NCI-H128 (cell line): Measurements from ENCODE around the gene TRABD2A.

Experiments used
- DNase-seq: peaks from one replicate; lab custom pipeline; 2025; ENCODE audit not compliant: unreplicated experiment; lab: John Stamatoyannopoulos, UW

Gene TRABD2A

DNA sequence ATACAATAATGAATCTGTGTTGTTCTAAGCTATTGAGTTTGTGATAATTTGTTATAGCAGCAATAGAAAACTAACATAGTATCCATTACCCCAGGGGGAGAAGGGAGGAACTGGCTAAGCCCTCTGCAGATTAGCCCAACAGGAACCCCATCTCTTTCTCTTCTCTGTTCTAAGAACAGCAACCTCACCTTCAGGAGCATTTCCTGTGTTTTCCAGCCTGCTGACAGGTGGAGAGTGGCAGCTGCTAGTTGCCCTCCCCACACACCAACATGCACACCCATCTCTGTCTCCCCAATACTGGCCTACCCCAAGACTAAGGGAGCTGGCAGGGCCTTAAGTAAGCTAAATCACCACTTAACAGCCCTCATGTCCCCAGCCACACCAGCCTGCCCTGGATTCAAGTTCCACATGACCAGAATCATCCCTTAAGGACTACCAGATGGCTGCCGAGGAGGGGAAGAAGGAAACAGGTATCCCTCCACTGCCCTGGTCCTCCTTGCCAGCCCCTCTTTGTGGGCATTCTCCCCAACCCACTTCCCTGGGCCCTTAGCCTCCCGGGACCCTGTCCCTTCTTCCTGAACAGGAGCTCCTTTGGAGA lies 52.8 kb downstream of the TRABD2A start:
- no peak for DNase-seq

DNA sequence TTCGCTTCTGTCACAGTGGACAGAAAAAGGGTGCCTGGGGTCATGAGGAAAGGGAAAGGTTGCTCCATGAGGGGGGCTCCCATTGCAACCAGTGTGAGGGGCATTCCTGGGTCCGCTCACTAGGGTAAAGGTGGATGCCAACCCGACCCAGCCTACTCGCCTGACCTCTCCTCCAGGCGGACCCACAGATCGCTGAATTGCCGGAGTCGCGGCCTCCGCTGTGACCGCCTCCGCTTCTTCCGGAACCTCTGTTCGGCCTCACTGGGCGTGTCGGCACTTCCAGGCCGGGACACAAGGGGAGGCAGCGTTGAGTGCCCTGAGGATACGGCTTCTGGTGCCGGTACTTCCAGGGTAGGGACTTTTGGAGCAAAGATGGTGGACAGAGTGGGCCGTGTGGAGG lies 57.1 kb downstream of the TRABD2A start:
- no peak for DNase-seq

DNA sequence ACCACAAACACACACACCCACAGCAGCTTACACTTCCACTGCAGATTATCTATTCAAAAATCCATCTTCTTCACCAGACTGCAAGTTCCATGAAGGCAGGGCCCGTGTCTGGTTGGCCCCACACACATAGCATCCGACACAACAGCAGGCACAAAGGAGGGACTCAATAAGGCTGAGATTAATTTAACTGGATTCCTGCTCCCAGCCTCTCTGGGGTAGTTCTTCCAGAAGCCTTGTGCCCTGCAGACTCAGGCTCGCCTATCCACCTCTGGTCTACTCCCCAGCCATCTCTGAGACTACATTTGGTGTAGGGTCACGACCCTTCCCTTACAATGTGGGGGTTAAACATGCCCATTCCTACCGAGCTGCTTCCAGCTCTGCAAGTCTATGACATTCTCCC lies 57.7 kb downstream of the TRABD2A start:
- no peak for DNase-seq

DNA sequence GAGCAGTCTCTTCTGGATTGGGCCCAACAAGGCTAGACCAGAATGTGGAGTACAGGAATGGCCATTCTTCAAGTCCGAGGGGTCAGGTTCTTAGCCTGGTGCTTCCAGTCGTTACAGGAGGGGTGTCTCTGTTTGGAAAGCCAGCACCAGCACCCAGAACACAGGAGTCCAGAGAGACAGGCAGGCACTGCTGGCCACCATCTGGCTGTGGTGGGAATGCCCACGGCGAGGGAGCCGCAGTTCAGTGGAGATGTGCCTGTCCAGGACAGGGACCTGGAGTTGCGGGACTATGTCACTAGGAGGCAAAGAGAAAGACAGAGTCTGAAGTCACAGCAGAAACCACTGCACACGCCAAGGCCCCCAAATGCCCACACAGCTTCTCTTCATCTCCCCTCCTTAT lies 59.1 kb downstream of the TRABD2A start:
- no peak for DNase-seq

DNA sequence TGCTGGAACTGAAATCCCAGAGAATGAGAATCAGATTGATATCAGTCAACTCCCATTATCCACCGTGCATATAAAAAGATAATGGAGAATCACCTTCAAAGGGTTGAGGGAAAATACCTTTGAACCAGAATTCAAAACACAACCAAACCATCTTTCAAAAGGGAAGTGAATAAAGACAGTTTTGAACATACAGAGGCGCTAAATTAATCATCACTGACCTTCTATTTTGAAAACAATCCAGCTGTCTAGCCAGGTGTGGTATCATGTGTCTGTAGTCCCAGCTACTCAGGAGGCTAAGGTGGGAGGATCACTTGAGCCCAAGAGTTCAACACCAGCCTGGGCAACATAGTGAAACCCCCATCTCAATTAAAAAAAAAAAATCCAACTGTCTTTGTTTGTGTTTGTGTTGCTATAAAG lies 63.6 kb downstream of the TRABD2A start:
- DNase-seq: no peak

DNA sequence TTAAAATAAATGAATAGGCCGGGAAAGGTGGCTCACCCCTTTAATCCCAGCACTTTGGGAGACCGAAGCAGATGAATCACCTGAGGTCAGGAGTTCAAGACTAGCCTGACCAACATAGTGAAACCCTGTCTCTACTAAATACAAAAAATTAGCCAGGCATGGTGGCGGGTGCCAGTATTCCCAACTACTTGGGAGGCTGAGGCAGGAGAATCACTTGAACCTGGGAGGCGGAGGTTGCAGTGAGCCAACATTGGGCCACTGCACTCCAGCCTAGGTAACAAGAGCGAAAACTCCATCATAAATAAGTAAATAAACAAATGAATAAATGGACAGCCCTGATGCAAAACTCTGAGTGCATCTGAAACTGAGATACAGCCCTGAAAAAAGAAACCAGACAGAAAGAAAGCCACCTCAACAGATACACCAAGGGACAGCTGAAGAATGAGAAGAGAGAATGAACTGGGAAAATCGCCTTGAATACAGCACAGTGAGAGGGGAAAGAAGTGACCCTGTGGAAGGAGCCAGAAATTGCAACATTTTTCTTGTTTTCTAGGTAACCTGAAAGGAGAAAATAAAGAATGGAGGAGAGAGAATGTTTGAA lies 64.4 kb downstream of the TRABD2A start:
- no peak for DNase-seq

DNA sequence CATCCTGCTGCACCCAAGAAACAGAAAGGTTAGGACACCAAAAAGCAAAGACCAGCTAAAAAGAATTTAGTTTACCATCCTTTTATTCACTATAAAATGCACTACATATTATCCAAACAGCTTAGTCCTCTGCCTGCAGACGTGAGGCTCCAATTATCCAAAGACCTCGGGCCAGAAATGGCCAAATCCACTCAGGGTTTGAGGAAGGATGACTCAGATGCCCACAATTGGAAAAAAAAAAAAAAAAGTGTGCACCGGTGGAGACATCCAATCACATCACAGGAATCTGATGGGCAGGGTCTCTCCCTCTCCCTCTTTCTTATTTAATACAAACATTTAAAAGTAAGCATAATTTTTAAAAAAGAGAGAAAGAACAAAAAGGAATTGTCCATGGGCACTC lies 65.7 kb downstream of the TRABD2A start:
- DNase-seq: no peak

DNA sequence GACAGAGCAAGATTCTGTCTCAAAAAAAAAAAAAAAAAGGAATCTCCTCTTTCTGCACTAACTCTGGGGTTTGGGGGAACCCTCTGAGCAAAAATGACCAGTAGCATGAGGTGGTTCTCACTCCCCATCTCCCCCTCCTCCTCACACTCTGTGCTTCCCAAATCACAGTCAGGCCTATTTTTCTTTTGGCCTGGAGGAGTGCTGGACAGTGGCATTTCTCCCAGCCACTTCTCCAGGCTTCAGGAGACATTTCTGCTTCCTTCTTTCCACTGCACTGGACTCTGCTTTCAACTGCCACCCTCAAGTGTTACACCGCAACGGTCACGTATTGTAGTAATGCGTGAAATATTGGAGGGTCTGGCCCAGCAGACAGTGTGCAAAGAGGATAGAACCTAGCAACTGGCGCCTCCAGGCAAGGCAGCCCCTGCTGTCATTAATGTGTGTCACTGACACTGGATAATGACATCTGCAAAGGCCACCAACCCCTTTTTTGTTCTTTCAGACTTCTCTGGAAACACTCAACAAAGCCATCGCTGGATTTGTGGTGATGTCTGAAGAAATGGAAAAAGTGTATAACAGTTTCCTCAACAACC lies 68.9 kb downstream of the TRABD2A start:
- no peak for DNase-seq

DNA sequence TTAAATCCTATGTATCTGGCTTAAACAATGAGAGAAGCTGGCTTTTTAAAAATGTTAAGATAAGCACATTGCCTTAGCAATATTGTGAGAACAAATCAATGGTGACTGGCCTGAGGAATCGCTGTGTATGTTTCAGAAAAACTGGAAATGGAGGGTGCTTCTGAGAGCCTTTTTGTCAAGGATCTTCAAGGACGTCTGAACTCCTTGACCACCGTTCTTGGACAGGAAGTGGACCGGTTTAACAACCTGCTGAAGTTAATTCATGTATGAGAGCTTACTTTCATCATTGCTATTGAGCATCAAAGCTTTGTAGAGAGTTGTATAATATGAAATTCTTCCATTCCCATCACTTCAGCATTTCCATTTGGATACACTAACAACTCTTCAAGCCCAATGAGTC lies 72.6 kb downstream of the TRABD2A start:
- DNase-seq: no peak

DNA sequence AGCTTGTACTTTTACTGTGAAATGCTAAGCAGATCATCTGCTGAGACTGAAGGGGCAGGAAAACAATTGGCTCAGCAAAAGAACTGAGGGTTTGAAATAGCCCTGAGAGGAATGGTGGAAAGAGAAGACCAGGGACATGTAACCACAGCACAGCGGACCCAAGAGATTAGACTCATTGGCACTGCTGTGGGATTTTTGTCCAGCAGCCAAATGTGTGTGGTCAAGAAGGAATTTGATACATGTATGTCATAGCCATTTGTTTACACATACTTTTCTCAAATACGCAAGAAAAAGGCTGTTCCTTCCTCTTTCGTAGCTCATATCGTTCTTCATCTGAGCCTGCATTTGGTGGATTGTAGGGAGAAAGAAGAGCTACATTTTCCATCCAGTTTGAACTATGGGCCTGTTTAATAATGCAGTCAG lies 73.8 kb downstream of the TRABD2A start:
- DNase-seq: no peak

DNA sequence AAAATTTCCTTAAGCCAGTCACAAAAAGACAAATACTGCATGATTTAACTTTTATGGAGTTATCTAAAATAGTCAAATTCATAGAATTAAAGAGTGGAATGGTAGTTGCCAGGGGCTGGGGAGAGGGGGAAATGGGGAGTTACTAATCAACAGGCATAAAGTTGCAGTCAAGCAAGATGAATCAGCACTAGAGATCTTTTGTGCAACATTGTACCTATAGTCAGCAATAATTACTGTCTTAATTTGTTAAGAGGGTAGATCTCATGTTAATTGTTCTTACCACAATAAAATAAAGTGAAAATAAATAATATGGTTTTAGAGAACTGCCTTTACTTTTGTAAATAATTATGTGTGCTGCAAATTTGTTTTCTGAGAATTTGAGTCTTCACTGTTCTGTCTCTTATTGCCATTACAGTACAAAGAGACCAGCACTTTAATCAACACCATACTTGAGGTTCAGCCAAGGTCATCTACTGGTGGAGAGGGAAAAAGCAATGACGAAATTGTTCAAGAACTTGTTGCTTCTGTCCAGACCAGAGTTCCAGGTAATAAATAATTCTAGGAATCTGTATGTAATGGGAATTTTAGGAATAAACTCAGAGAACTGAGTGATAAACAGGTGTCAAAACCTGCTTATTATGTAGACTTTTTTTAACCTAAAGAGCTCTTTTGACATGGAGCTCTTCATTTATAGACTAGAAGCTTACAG lies 75.5 kb downstream of the TRABD2A start:
- DNase-seq: no peak

DNA sequence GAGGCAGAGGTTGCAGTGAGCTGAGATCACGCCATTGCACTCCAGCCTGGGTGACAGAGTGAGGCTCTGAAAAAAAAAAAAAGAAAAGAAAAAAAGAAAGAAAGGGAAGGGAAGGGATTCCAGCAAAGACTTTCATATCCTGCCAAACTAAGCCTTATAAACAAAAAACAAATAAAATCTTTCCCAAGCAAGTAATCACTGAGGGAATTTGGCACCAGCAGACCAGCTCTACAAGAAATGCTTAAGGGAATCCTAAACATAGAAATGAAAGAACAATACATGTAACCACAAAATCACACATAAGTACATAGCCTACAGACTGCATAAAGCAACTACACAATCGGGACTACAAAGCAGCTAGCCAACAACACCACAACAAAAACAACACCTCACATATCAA lies 79.1 kb downstream of the TRABD2A start:
- no peak for DNase-seq

DNA sequence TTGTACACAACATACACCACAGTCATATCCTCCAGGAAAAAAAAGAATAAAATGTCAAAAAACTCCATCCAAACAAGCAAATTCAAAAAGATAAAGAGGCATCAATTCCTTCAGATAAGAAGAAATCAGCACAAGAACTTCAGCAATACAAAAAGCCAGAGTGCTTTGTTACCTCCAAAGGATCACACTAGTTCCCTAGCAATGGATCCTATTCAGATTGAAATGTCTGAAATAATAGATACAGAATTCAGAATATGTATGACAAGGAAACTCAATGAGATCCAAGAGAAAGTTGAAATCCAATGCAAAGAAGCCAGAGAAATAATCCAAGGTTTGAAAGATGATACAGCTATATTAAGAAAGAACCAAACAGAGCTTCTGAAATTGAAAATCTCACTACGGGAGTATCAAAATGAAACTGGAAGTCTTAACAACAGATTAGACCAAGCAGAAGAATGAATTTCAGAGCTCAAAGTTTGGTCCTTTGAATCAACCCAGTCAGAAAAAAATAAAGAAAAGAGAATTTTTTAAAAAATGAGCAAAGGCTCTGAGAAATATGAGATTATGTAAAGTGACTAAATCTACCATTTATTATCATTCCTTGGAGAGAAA lies 80.6 kb downstream of the TRABD2A start:
- no peak for DNase-seq

DNA sequence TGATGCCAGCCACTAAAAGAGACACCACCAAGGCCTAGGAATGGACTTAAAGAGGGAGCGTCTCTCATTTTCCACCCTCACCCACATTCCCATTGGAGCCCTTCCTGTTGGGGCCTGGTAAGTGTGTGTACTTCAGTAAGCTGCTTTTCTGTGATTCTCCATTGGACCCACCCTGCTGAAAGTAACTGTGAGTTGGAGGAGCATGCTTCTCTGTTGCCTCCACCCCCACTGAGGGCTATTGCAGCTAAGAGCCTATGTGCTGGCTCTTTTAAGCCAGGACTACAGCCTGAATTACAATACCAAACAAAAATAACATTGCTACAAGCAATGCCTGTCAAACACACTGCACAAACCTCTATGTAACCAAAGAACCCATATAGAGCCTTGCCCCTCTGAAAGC lies 81.1 kb downstream of the TRABD2A start:
- DNase-seq: no peak

DNA sequence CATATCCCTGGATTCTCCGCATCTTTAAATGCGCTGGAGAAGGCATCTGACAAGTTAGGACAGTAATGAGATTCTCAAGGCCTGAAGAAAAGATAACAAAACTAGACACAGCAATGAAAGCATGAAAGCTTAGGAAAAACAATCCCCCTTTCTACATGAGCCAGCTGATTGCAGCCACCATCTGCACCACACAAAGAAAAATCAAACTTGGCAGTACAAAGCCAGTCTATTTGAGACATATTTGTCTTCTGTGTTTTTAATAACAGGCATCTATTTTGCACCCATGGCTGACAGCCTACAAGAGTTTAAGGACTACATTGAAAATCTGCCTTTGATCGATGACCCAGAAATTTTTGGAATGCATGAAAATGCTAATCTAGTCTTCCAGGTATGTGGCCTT lies 83.6 kb downstream of the TRABD2A start:
- DNase-seq: no peak

DNA sequence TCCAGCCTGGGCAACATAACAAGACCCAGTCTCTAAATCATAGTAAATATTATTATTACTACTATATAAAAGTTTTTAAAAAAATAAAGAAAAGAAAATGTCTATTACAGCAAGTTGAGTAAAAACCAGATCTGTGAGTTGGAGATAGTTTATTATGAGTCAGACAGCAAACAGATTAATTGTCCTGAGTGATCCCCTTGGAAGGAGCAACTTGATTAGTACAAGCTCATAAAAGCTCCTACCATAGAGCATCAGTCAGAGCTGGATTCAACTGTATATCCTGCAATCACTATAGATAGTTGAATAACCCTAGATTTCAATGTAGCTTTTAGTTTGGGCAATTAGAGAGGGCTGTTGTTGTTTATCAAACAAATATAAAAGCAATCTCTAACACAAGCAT lies 84.1 kb downstream of the TRABD2A start:
- no peak for DNase-seq

DNA sequence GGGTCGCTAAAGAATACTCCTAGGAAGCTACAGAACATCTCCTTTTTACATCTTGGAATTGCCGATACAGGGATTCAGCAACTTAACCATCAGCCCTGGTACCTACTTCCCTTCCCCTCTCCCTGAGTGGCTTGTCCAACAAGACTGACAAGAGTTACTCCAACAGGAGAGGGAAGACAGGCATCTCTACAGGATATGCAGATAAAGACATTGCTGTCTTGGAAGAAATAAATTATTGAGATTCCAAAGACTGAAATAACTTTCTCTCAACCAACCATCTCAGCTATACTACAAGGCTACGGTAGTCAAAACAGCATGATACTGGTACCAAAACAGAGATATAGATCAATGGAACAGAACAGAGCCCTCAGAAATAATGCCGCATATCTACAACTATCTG lies 87.2 kb downstream of the TRABD2A start:
- no peak for DNase-seq

DNA sequence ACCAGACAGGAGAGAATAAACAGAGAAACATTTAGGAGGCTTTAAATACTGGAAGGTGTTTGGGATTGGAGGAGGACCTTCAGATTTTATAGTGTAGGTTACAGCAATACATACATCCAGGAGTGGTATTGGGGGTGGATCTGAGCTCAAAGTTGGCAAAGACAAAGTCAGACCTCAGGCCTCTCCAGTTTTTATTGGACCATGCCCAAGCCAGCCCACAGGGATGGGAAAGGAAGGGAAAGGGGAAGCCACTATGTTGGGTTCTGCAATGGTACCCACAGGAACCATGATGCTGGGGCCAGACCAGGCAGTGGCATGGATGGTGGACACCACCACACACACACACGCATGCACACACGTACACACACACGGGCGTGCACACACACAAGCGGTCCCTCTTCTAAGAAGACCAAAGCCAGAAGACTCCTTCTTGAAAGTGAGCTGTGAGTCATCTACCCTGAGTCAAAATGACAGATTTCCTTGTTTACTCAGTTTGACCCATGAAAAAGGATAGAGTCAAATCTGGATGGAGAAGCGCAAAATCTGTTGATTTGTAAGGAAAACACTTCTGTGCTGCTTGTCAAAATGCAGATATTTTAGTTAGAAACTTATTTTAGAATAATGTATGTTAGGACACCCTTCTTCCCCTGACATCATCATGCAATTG lies 87.9 kb downstream of the TRABD2A start:
- no peak for DNase-seq

DNA sequence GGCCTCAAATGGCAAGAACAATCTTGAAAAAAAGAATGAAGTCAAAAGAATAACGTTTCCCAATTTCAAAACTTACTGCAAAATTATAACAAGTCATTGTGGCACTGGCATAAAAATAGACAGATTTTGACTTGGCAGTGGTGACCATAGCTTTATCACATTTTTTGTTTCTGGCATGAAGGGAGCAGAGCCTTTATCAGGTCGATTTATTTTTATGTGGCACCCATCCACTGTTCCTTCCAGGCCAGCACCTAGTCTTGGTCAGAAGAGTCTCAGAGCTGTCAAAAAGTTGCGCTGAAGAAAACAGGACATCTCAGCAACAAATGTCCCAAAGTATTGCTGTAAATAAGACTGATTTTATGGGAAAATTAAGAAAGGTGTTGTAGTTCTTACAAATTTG lies 92.4 kb downstream of the TRABD2A start:
- DNase-seq: no peak

DNA sequence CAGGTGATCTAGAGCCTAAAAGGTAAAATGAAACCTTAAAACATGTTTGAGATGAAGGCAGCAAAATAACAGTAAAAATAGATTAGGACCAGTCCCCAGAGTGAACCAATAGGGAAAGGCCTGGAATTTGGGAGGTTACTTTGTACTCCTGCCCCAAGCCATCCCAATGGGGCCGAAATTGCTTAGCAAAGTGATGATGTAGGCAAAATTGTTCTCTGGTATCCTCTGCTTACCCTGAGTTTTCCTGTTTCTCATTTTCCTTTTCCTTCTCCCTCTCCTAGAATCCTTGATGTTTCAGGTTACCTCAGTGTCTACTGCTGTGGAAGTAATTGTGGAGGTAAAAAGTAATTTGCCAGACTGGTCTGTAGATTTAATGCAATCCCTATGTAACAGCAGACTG lies 92.9 kb downstream of the TRABD2A start:
- no peak for DNase-seq

DNA sequence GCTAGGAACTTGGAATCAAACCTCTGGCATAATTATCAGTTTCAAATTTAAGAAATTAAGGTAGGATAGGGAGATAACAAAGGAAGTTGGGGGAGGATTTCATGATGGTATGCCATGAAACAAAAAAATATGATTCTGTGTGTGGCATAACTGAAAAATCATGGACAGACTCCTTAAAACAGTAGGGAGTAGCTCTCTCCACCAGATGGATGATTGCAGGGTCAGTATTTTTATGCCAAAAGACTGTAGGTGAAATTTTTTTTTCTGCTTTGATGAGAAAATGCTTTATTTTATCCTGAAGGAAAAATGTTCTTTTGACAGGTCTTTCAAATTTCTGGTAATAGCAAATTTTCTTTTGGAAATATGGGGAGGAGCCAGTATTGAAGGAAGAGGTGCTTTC lies 94.3 kb downstream of the TRABD2A start:
- no peak for DNase-seq
